Duodenal mucosa (tissue), 2 donors: ENCODE data around the gene ZNF771.
A peak's percentile ranks its signal among the peaks of the same experiment; 100 is the strongest.

ENCODE experiments used
- H3K27ac ChIP-seq: one replicate; pipeline ENCODE4 v1.7.0; 2013; ENCODE audit warnings: low read depth, low read length
- H3K27me3 ChIP-seq, 2 donors: one replicate each; pipeline ENCODE4 v1.7.0; 2013; ENCODE audit warnings: low read length in 2 of 2, control low read depth in 1 of 2; ENCODE audit not compliant: insufficient read depth in 2 of 2, control insufficient read depth in 1 of 2
- H3K36me3 ChIP-seq, 2 donors: one replicate each; pipeline ENCODE4 v1.7.0; 2013; ENCODE audit warnings: low read length in 2 of 2, control low read depth in 1 of 2; ENCODE audit not compliant: insufficient read depth in 2 of 2, control insufficient read depth in 1 of 2
- H3K4me1 ChIP-seq, 2 donors: one replicate each; pipeline ENCODE4 v1.7.0; 2013; ENCODE audit warnings: low read length in 2 of 2, control low read depth in 1 of 2; ENCODE audit not compliant: insufficient read depth in 2 of 2, control insufficient read depth in 1 of 2
- H3K4me3 ChIP-seq, 2 donors: one replicate each; pipeline ENCODE4 v1.7.0; 2013; ENCODE audit warnings: low read length in 2 of 2, low read depth in 1 of 2
- H3K9ac ChIP-seq, 2 donors: one replicate each; pipeline ENCODE4 v1.7.0; 2013; ENCODE audit warnings: low read length in 2 of 2, low read depth in 1 of 2
- H3K9me3 ChIP-seq, 2 donors: one replicate each; pipeline ENCODE4 v1.7.0; 2013; ENCODE audit warnings: low read length in 2 of 2, control low read depth in 1 of 2; ENCODE audit not compliant: control insufficient read depth in 1 of 2

ZNF771 gene

DNA sequence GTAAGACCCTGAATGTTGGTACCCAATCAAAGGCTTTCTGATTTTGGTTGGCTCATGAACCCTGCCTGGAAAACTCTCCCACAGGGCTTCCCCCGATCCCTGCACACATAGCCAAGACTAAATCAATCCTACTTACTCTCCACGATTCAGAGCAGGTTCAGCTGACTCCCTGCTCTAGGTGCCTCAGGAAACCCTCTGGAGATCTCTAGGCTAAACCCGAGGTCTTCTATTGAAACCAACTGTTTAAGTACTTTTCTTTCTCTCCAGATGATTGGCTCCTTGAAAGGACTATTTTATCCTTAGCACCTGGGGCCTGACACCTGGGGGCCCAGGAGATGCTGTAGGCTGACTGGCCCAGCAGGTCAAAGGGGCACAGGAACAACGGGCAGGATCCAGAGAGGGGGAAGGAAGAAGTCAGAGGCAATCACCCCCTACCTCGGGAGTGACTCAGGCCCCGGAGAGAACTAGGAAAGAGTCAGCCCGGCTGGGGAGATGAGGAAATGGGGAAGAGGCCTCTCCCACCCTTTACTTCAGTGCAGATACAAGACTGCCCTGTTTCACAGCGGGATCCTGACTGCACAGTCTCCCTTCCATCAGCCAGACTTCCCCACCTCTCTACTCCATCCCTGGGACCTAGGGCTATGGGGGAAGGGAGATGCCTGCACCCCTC lies 39.1 kb upstream of the ZNF771 start:
- peak overlapping the region; percentile 86 for H3K9ac ChIP-seq
- peak overlapping the region; percentile 74 to 90 for H3K4me3 ChIP-seq
- no peak overlapping the region for H3K27ac ChIP-seq
- peaks cover 12 to 18% of the 10 kb centered on the region in 2 donors for H3K36me3 ChIP-seq
- no peaks in the 10 kb centered on the region for H3K9me3 ChIP-seq
- H3K4me1 ChIP-seq, result peaks cover 24 to 25% of the 10 kb centered on the region in 2 donors
- H3K27me3 ChIP-seq, result no peaks in the 10 kb centered on the region

GRCh38 chr16:30368792-30369090 lies 38.7 kb upstream of the ZNF771 start:
- H3K4me1 ChIP-seq, result peaks cover 24 to 25% of the 10 kb centered on the region in 2 donors
- H3K9me3 ChIP-seq, result no peaks in the 10 kb centered on the region
- peak overlapping the region; percentile 86 for H3K9ac ChIP-seq
- peak overlapping the region; percentile 74 to 90 for H3K4me3 ChIP-seq
- peaks cover 12 to 18% of the 10 kb centered on the region in 2 donors for H3K36me3 ChIP-seq
- no peak overlapping the region for H3K27ac ChIP-seq
- H3K27me3 ChIP-seq, result no peaks in the 10 kb centered on the region

DNA sequence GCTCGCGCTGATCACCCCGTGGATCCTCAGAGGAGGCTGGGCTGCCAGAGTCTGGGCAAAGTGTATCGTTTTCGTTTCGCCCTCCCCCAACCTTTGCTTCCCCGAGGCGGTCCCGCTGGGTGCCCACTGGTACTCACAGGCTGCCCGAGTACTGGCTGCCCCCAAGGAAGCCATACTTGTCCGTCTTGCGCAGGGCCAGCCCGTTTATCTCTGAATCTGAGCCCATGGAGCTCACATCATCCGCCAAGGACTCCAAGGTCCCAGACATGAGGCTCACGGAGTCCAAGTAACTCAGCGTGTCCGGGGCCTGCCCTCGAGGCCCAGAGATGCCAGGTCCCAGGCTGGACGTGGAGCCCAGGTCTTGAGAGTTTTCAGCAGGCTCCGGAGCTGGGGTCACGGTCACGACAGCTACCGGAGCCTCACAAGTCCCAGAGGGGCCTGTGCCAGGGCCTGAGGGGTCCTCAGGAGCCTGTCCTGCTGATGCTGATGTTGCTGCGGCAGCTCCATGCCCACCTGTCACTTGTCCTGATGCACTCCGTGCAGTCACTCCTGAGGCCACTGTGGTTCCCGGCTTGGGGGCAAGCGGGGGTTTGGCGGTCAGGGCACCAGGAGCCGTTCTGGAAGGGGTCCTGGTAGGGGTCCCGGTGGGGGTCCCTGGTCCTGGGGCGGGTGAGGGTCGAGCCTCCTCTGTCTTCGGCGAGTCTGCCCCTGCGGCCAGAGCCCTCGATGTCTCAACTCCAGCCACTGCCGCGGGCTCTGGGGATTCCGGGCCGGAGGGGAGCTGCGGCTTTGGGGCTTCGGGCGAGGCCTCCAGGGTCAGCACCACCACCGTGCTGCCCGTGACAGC lies 38.1 kb upstream of the ZNF771 start:
- Histone ChIP-seq H3K27me3 (no peaks in the 10 kb centered on the region), H3K4me3 (peak overlapping the region; percentile 74 to 90), H3K4me1 (peaks cover 24 to 25% of the 10 kb centered on the region in 2 donors)

GRCh38 chr16:30369938-30370455 lies 37.4 kb upstream of the ZNF771 start:
- H3K9ac ChIP-seq, result peak overlapping the region in 1 of 2 donors; percentile 86
- peak overlapping the region; percentile 74 to 90 for H3K4me3 ChIP-seq

More for the DNA sequence above, 38.1 kb upstream of the ZNF771 start:
- H3K9me3 ChIP-seq, result no peaks in the 10 kb centered on the region
- peaks cover 12 to 16% of the 10 kb centered on the region in 2 donors for H3K36me3 ChIP-seq
- H3K27ac ChIP-seq, result peak overlapping the region; percentile 17
- H3K9ac ChIP-seq, result peak overlapping the region; percentile 86

DNA sequence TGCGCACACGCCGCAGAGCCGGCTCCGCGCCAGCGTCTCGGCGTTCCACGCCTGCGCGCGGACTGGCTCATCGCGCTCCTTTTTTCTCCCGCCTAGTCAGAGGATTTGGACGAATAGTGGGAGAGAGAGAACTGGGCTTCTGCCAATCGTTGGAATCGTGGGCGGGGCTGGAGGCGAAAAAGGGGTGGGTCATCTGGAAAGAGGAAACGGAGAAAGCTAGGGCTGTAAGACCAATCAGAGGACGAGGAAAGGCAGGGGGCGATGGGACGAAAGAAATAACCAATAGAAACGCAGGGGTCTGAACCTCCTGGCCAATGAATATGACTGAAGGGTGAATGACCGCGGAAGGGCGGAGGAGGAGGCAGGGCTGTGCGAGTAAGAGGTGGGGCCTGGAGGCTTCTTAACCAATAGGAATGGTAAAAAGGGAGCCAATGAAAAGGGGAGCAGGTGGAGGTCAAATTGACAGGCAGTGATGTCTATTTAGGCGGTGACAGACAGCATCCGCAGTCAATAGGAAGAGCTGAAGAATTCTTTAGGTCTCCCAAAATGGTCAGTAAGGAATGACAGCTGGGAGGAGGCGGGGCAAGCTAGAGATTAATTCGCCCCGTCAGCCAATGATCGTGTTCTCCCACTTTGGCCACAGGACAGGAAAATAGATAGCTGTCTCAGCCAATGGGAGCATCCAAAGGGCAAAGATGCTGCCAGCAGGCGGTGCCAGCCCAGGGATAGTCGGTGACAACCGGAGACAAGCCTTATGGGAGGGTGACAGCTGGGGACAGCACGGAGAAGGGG lies 36.8 kb upstream of the ZNF771 start, which contains the start of gene TBC1D10B:
Gene TBC1D10B, minus strand, starts transcription at position 39 of the 792 bp plus-strand sequence. CDS start 311 bp downstream, outside the sequence.
- H3K36me3 ChIP-seq, result peaks cover under 1 to 3% of the 10 kb centered on the region in 2 donors
- no peaks in the 10 kb centered on the region for H3K9me3 ChIP-seq
- no peaks in the 10 kb centered on the region for H3K27me3 ChIP-seq
- H3K4me3 ChIP-seq, result peak within 1 kb of the TSS; percentile 74 to 90
- H3K4me1 ChIP-seq, result peaks cover 24 to 25% of the 10 kb centered on the region in 2 donors
- peak within 1 kb of the TSS; percentile 85 for H3K27ac ChIP-seq
- H3K9ac ChIP-seq, result peak within 1 kb of the TSS; percentile 86

More at GRCh38 chr16:30369938-30370455, 37.4 kb upstream of the ZNF771 start:
- Histone ChIP-seq H3K27ac (no peak overlapping the region), H3K36me3 (peaks cover 5 to 9% of the 10 kb centered on the region in 2 donors), H3K9me3 (no peaks in the 10 kb centered on the region), H3K4me1 (peaks cover 24 to 25% of the 10 kb centered on the region in 2 donors), H3K27me3 (no peaks in the 10 kb centered on the region)

- Histone ChIP-seq H3K36me3 (no peaks in the 10 kb centered on the region), H3K9ac (peak overlapping the region; percentile 71 to 82), H3K4me3 (peak overlapping the region; percentile 70 to 74), H3K27me3 (no peaks in the 10 kb centered on the region), H3K9me3 (no peaks in the 10 kb centered on the region), H3K27ac (peak overlapping the region; percentile 85), H3K4me1 (peaks cover 24 to 25% of the 10 kb centered on the region in 2 donors)
Observed at GRCh38 chr16:30371248-30371816, 36.1 kb upstream of the ZNF771 start.

- Histone ChIP-seq H3K4me1 (peaks cover 20 to 29% of the 10 kb centered on the region in 2 donors), H3K27me3 (no peaks in the 10 kb centered on the region), H3K4me3 (no peak overlapping the region), H3K27ac (no peak overlapping the region), H3K36me3 (no peaks in the 10 kb centered on the region), H3K9ac (peak overlapping the region; percentile 27 to 71), H3K9me3 (no peaks in the 10 kb centered on the region)
Observed at GRCh38 chr16:30372038-30372712, 35.2 kb upstream of the ZNF771 start.

GRCh38 chr16:30372725-30373124 lies 34.7 kb upstream of the ZNF771 start:
- Histone ChIP-seq H3K27ac (no peak overlapping the region), H3K27me3 (no peaks in the 10 kb centered on the region), H3K4me1 (peaks cover 17 to 27% of the 10 kb centered on the region in 2 donors)

DNA sequence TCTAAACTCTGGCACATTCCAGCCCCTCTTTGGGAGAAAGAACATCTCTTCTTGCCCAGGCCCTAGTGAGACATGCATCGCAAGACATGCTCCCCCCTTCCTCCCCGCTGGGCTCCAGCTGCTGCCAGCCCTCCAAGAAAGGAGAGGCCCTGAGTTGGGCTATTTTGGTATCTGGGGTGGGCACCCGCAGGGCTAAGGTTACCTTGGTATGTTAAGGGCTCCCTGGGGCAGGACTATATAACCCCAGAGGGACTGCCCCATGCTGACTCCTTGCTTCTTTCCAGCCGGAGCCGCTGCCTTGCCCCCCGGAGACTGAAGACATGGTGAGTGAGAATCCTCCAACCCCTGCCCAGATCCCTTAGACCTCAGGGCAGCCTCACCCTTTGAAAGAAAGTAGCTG lies 32.9 kb upstream of the ZNF771 start, which contains the start of gene MYL11:
Gene MYL11, plus strand, starts transcription at position 265 of the 400 bp plus-strand sequence. Its CDS starts 56 bp downstream, at position 321.
- no peak within 1 kb of the TSS for H3K4me3 ChIP-seq
- no peaks in the 10 kb centered on the region for H3K36me3 ChIP-seq
- no peak within 1 kb of the TSS for H3K9ac ChIP-seq
- no peaks in the 10 kb centered on the region for H3K27me3 ChIP-seq
- H3K27ac ChIP-seq, result no peak within 1 kb of the TSS
- H3K4me1 ChIP-seq, result peaks cover 20% of the 10 kb centered on the region in 2 donors
- H3K9me3 ChIP-seq, result no peaks in the 10 kb centered on the region

More at GRCh38 chr16:30372725-30373124, 34.7 kb upstream of the ZNF771 start:
- peak overlapping the region in 1 of 2 donors; percentile 27 for H3K9ac ChIP-seq
- H3K36me3 ChIP-seq, result no peaks in the 10 kb centered on the region
- H3K9me3 ChIP-seq, result no peaks in the 10 kb centered on the region
- H3K4me3 ChIP-seq, result no peak overlapping the region
